Heart left ventricle (tissue), 16 donors: ENCODE measurements around the gene TNIP1. TPM values are rescaled to one million over a fixed set of nuclear protein-coding genes. Genes with fewer than 3 reads are reported as not detected.

Experiments
- ATAC-seq, 4 donors: fragments of 200-7000 bp; cut with Tn5 transposase; one replicate each; pipeline ENCODE4 v1.9.1; 2020 to 2022; ENCODE audit warnings: moderate library complexity in 4 of 4, mild to moderate bottlenecking in 3 of 4, moderate number of reproducible peaks in 1 of 4
- DNase-seq, 5 donors: peaks; one replicate each; pipeline ENCODE4 v3.0.0-alpha.2; 2020
- H3K27ac ChIP-seq, 12 donors: fragments of 200-600 bp; sonication (generic) in 4 of 12; one replicate each; pipeline versions ENCODE4 v1.5.0 to v1.8.0; 2016 to 2022; ENCODE audit warnings: mild to moderate bottlenecking in 2 of 12
- H3K27me3 ChIP-seq, 9 donors: fragments of 200-600 bp; sonication (generic) in 2 of 9; one replicate each; pipeline versions ENCODE4 v1.5.1 to v1.8.0; 2016 to 2022; ENCODE audit warnings: mild to moderate bottlenecking in 3 of 9
- H3K36me3 ChIP-seq, 9 donors: fragments of 200-600 bp; sonication (generic) in 2 of 9; one replicate each; pipeline versions ENCODE4 v1.5.0 to v1.8.0; 2018 to 2022; ENCODE audit warnings: mild to moderate bottlenecking in 2 of 9
- H3K4me1 ChIP-seq, 12 donors: fragments of 200-600 bp; sonication (generic) in 4 of 12; one replicate each; pipeline versions ENCODE4 v1.5.0 to v1.8.0; 2016 to 2022; ENCODE audit warnings: mild to moderate bottlenecking in 3 of 12
- H3K4me3 ChIP-seq, 12 donors: fragments of 200-600 bp; sonication (generic) in 4 of 12; one replicate each; pipeline versions ENCODE4 v1.5.0 to v1.8.0; 2017 to 2022; ENCODE audit warnings: mild to moderate bottlenecking in 9 of 12, moderate library complexity in 4 of 12
- H3K9me3 ChIP-seq, 12 donors: fragments of 200-600 bp; sonication (generic) in 4 of 12; one replicate each; pipeline versions ENCODE4 v1.5.0 to v1.8.0; 2016 to 2022; ENCODE audit warnings: mild to moderate bottlenecking in 1 of 12
- CTCF ChIP-seq, 12 donors: fragments of 200-600 bp; sonication (generic) in 4 of 12; IDR thresholded peaks; one replicate each; pipeline versions ENCODE4 v1.5.0 to v1.8.0; 2018 to 2022; ENCODE audit warnings: antibody characterized with exemption in 12 of 12, mild to moderate bottlenecking in 5 of 12
- POLR2A ChIP-seq, 2 donors: fragments of 450-650 bp; IDR thresholded peaks; one replicate each; pipeline ENCODE4 v1.6.1; 2017; ENCODE audit warnings: antibody characterized with exemption in 2 of 2, mild to moderate bottlenecking in 2 of 2, moderate library complexity in 2 of 2
- WGBS, 4 donors: extraction: QIAGEN DNeasy Blood & Tissue Kit in 2 of 4; methylation state at CpG; one replicate each; pipeline versions ENCODE4 v1.1.5 to v1.1.7; 2013 to 2018; 5-methylcytosine and 5-hydroxymethylcytosine counted together
- intact Hi-C, 10 donors: fragments of 100-400 bp; cut with DNase I; formaldehyde crosslinking; loops; one replicate each; pipeline versions ENCODE4 v1.11.1 to v1.14.2; 2022
- polyA plus RNA-seq, 2 donors: library from polyadenylated mRNA; stranded (reverse); fragments of 200-250 nt; gene quantifications; one replicate each; pipeline ENCODE4 v1.2.3, GENCODE V29; 2013
- total RNA-seq, 9 donors: library from RNA; depleted of rRNA in 2 of 9; stranded (reverse); fragments of >200 nt in 2 of 9; fragmentation: NEBNext Ultra II Directional in 3 of 9; extraction: Animal tissue kit (Norgen Biotek cat#: 25700) in 3 of 9; gene quantifications; one replicate each; pipeline versions ENCODE4 v1.1.0 to v1.2.4, GENCODE V29; 2016 to 2023
- donor health status: ischemic (EF 13 %, LVEDD 7.1; RV severe dilation, severe dysfunction).
- donor health status: healthy with polysubstance abuse.
- donor health status: DM: no; HTN: yes; CAD: no.
- donor health status: DM: no; HTN: no; CAD: no.
- donor health status: ischemic (EF 25% LVEDD 6.9; RV normal size, moderate dysfunction).
- donor health status: ischemic (EF 25% LVEDD 5.7; RV mildly dilated, moderate dysfunction).
- donor health status: healthy.
- donor health status: DM: yes; HTN: yes; CAD: no.
- donor health status: ischemic (EF 35%, LVEDD 5.7; RV mildly dilated, moderate dysfunction).
- donor health status: nonischemic (EF 11% LVEDD 7.7; RV severe dilation, severe dysfunction).
- donor health status: DM: yes; HTN: yes; CAD: no.
- donor health status: PGD.
- donor health status: ischemic (EF 29% LVEDD 5.4; RV normal size, mild dysfunction).
- donor health status: nonischemic (EF 23%, LVEDD 6.1; RV moderate dilation, normal function).

Gene TNIP1
- total and polyA plus RNA-seq, 11 donors: 86.0 to 180 (median 108) TPM

- H3K4me1 ChIP-seq: peaks cover 14 to 95% (median 79%) of the 10 kb centered on the region in 12 donors
- no peak for TF ChIP-seq CTCF (IDR thresholded peaks at IDR 0.05)
- WGBS, 4 donors: 76 to 78% (median 77%) methylated on average over 6 to 7 of the region's 7 CpGs
- DNase-seq (no peak), ATAC-seq (no peak)
- H3K27me3 ChIP-seq: no peaks in the 10 kb centered on the region
- intact Hi-C loops: no loop called here
- peaks cover 0 to 51% (median 41%) of the 10 kb centered on the region in 9 donors for H3K36me3 ChIP-seq
- H3K4me3 ChIP-seq: peak overlapping the region in 2 of 12 donors; percentile 85 to 96
- H3K27ac ChIP-seq: peak overlapping the region; percentile 82 to 98 (median 93)
- no peaks in the 10 kb centered on the region for H3K9me3 ChIP-seq
Observed at GRCh38 chr5:151024440-151025249, 56.2 kb downstream of the TNIP1 start.

- peak; percentile 20 to 52 (median 34) for ATAC-seq
- no peaks in the 10 kb centered on the region for H3K9me3 ChIP-seq
- TF ChIP-seq CTCF (IDR thresholded peaks at IDR 0.05) (no peak), POLR2A (IDR thresholded peaks at IDR 0.05) (no peak)
- no peaks in the 10 kb centered on the region for H3K27me3 ChIP-seq
- H3K36me3 ChIP-seq: peaks cover 0 to 41% (median 32%) of the 10 kb centered on the region in 9 donors
- peak overlapping the region in 5 of 12 donors; percentile 3 to 96 (median 23) for H3K4me3 ChIP-seq
- H3K4me1 ChIP-seq: peaks cover 14 to 94% (median 77%) of the 10 kb centered on the region in 12 donors
- 5 to 33% (median 16%) methylated on average over 8 of the region's 8 CpGs for WGBS, 4 donors
- intact Hi-C loops: no loop called here
- DNase-seq: peak; percentile 69 to 83 (median 79)
- H3K27ac ChIP-seq: peak overlapping the region; percentile 82 to 98 (median 93)
Observed at GRCh38 chr5:151023651-151024050, 57.2 kb downstream of the TNIP1 start.

GRCh38 chr5:151023047-151023615 is 57.7 kb downstream of the TNIP1 start:
- H3K36me3 ChIP-seq: peaks cover 0 to 35% (median 27%) of the 10 kb centered on the region in 9 donors
- peak overlapping the region; percentile 82 to 98 (median 93) for H3K27ac ChIP-seq
- intact Hi-C loops: no loop called here
- DNase-seq: peak; percentile 77 to 93 (median 88)
- peak; percentile 41 to 66 (median 56) for ATAC-seq
- H3K4me3 ChIP-seq: peak overlapping the region in 6 of 12 donors; percentile 3 to 96 (median 47)
- peaks cover 14 to 89% (median 76%) of the 10 kb centered on the region in 12 donors for H3K4me1 ChIP-seq
- no peaks in the 10 kb centered on the region for H3K27me3 ChIP-seq
- no peaks in the 10 kb centered on the region for H3K9me3 ChIP-seq
- 13 to 54% (median 23%) methylated on average over 5 of the region's 5 CpGs for WGBS, 4 donors
- TF ChIP-seq POLR2A (IDR thresholded peaks at IDR 0.05): peak in 1 of 2 donors; percentile 14
- TF ChIP-seq CTCF (IDR thresholded peaks at IDR 0.05): no peak

- Histone ChIP-seq H3K9me3 (no peaks in the 10 kb centered on the region), H3K27ac (peak overlapping the region; percentile 88 to 98 (median 93)), H3K36me3 (peaks cover 0 to 30% (median 21%) of the 10 kb centered on the region in 9 donors), H3K27me3 (no peaks in the 10 kb centered on the region), H3K4me1 (peaks cover 14 to 86% (median 74%) of the 10 kb centered on the region in 12 donors), H3K4me3 (peak overlapping the region in 7 of 12 donors; percentile 75 to 97 (median 85))
- ATAC-seq: peak; percentile 12 to 57 (median 30)
- 46 to 57% (median 49%) methylated on average over 7 of the region's 7 CpGs for WGBS, 4 donors
- peak in 3 of 5 donors; percentile 49 to 88 (median 56) for DNase-seq
- intact Hi-C loops: no loop called here
- TF ChIP-seq POLR2A (IDR thresholded peaks at IDR 0.05): peak in 1 of 2 donors; percentile 64
- TF ChIP-seq CTCF (IDR thresholded peaks at IDR 0.05): no peak
Observed at GRCh38 chr5:151022511-151023018, 58.3 kb downstream of the TNIP1 start.
